ENCODE results near the gene DOK6.

Gene DOK6

GRCh38 chr18:69365658-69366057 is 35.0 kb upstream of the DOK6 start:
- H3K27ac Mint-ChIP-seq: no peak overlapping the region
- no peaks in the 10 kb centered on the region for H3K9me3 Mint-ChIP-seq
- H3K36me3 Mint-ChIP-seq (ENCODE audit: low read depth): peaks cover 4% of the 10 kb centered on the region
- TF ChIP-seq, protein P1, sequence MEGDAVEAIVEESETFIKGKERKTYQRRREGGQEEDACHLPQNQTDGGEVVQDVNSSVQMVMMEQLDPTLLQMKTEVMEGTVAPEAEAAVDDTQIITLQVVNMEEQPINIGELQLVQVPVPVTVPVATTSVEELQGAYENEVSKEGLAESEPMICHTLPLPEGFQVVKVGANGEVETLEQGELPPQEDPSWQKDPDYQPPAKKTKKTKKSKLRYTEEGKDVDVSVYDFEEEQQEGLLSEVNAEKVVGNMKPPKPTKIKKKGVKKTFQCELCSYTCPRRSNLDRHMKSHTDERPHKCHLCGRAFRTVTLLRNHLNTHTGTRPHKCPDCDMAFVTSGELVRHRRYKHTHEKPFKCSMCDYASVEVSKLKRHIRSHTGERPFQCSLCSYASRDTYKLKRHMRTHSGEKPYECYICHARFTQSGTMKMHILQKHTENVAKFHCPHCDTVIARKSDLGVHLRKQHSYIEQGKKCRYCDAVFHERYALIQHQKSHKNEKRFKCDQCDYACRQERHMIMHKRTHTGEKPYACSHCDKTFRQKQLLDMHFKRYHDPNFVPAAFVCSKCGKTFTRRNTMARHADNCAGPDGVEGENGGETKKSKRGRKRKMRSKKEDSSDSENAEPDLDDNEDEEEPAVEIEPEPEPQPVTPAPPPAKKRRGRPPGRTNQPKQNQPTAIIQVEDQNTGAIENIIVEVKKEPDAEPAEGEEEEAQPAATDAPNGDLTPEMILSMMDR (IDR thresholded peaks at IDR 0.05): no peak
- no peaks in the 10 kb centered on the region for H3K27me3 Mint-ChIP-seq (ENCODE audit: low read depth, poor library complexity)
- DNase-seq: no peak
- no peak overlapping the region for H3K4me3 Mint-ChIP-seq
- peaks cover 10% of the 10 kb centered on the region for H3K4me1 Mint-ChIP-seq

DNA sequence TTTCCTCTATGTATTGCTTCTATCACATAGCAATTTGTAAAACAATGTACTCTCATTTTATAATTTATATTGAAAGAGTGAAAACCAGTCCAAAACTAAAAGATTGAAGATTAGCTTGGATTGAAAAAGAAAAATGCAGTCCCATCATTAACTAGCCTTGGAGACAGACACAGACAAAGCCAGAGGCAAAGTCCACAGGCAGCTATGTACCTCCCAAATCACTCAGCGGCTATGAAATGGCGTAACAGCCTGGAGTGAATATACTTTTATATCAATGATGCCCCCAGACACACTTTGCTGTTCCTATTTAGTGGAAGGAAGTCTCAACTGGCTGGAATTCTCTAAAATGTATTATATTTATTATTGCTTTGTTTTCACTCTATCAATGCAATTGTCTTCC is 33.6 kb upstream of the DOK6 start:
- Mint-ChIP-seq H3K36me3 (ENCODE audit: low read depth) (no peaks in the 10 kb centered on the region), H3K4me3 (no peak overlapping the region), H3K4me1 (peaks cover 10% of the 10 kb centered on the region), H3K27ac (no peak overlapping the region), H3K27me3 (ENCODE audit: low read depth, poor library complexity) (no peaks in the 10 kb centered on the region), H3K9me3 (no peaks in the 10 kb centered on the region)
- TF ChIP-seq, protein P1 (IDR thresholded peaks at IDR 0.05): no peak
- no peak for DNase-seq

- Mint-ChIP-seq H3K4me1 (peaks cover 16% of the 10 kb centered on the region), H3K36me3 (ENCODE audit: low read depth) (no peaks in the 10 kb centered on the region), H3K27me3 (ENCODE audit: low read depth, poor library complexity) (no peaks in the 10 kb centered on the region), H3K9me3 (no peaks in the 10 kb centered on the region), H3K27ac (no peak overlapping the region), H3K4me3 (no peak overlapping the region)
- TF ChIP-seq, protein P1 (IDR thresholded peaks at IDR 0.05): no peak
- DNase-seq: no peak
These were observed 29.0 kb upstream of the DOK6 start for GRCh38 chr18:69371729-69372128.

DNA sequence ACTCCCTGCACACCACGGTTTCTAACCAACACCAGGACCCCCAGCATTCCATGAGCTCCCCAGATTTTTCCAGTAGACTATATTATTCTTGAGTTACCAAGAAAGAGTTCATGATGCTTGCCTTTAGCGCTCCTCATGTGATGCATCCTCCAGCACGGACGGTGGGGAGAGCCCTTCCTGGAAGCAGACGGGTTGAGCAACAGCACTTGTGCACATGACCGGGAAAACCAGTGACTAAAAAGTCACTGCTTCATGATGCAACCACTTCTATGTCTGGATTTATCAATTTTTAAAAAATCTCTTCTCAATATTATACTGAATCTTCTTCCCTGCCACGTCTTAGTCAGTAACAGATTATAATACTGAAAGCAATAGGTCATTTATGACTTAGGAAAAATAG is 20.4 kb upstream of the DOK6 start:
- Mint-ChIP-seq H3K9me3 (no peaks in the 10 kb centered on the region), H3K4me3 (no peak overlapping the region), H3K4me1 (peaks cover 18% of the 10 kb centered on the region), H3K27ac (no peak overlapping the region), H3K36me3 (ENCODE audit: low read depth) (no peaks in the 10 kb centered on the region), H3K27me3 (ENCODE audit: low read depth, poor library complexity) (no peaks in the 10 kb centered on the region)
- TF ChIP-seq, protein P1 (IDR thresholded peaks at IDR 0.05): no peak
- no peak for DNase-seq

DNA sequence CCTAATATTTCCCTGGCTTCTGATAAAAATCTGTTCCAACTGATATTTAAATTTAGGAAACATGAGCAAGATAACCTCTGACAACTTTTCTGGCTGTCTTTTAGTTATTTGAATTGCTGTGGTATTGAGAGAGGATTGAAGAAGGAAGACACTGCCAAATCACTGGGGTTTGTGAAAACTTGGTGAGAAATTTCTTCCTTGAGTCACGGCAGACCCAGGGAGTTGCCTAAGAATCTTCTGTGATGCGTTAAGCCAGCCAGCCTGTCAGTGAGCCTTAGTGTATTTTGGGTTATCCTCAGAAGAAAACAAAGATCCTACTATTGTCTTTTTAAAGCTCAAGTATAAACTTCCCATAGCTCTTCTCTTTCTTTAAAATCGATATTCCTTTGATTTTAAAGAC is 17.5 kb upstream of the DOK6 start:
- Mint-ChIP-seq H3K4me1 (no peaks in the 10 kb centered on the region), H3K27ac (no peak overlapping the region), H3K36me3 (ENCODE audit: low read depth) (no peaks in the 10 kb centered on the region), H3K9me3 (no peaks in the 10 kb centered on the region), H3K4me3 (no peak overlapping the region), H3K27me3 (ENCODE audit: low read depth, poor library complexity) (no peaks in the 10 kb centered on the region)
- DNase-seq: no peak
- TF ChIP-seq, protein P1 (IDR thresholded peaks at IDR 0.05): no peak

DNA sequence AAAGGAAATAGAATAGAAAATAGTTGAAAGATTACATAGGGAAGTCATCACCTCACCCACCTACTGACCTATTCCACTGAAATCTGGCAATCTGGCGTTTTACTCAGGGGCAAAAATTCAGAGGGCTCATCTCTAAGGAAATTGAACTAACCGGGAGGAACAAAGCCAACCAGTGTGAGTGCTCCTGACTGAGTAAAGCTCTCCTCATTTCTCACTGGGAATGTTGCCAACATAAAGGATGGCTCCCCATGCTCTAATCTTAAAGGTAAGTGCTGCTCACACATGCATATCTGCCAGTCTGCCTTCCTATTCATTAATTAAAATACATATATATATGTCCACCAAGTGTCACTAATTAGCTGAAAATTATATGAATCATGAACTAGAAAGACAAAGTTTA is 13.5 kb upstream of the DOK6 start:
- no peak for DNase-seq
- Mint-ChIP-seq H3K9me3 (no peaks in the 10 kb centered on the region), H3K27ac (no peak overlapping the region)

More for the DNA sequence above, 13.5 kb upstream of the DOK6 start:
- Mint-ChIP-seq H3K4me3 (no peak overlapping the region), H3K36me3 (ENCODE audit: low read depth) (no peaks in the 10 kb centered on the region), H3K4me1 (no peaks in the 10 kb centered on the region), H3K27me3 (ENCODE audit: low read depth, poor library complexity) (no peaks in the 10 kb centered on the region)
- TF ChIP-seq, protein P1 (IDR thresholded peaks at IDR 0.05): no peak

Data from nephron progenitor cell (in vitro differentiated cells).